ENCODE data around the gene SHISAL2B.
"Not testable (repeated sequence)": the region's sequence is repeated elsewhere in the genome, so short reads cannot be mapped to it uniquely, and the experiment has no call there.

The SHISAL2B gene

DNA sequence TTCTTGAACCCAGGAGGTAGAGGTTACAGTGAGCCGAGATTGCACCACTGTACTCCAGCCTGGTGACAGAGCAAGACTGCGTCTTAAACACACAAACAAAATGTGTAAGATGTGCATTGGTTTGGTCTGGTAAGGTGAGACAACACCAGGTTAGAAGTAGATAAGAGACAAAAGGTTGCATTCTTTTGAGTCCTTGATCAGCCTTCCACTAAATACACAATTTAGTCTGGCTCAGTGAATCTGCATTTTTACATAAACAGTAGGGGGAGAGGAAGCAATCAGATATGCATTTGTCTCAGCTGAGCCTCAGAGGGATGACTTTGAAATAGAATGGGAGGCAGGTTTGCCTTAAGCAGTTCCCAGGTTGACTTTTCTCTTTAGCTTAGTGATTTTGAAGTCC lies 15.8 kb downstream of the SHISAL2B start:
- not testable (repeated sequence) for DNase-seq

- no peak for DNase-seq
These were observed 16.9 kb downstream of the SHISAL2B start for GRCh38 chr5:64707191-64707590.

- not testable (repeated sequence) for DNase-seq
These were observed 24.2 kb downstream of the SHISAL2B start for GRCh38 chr5:64714495-64714894.

DNA sequence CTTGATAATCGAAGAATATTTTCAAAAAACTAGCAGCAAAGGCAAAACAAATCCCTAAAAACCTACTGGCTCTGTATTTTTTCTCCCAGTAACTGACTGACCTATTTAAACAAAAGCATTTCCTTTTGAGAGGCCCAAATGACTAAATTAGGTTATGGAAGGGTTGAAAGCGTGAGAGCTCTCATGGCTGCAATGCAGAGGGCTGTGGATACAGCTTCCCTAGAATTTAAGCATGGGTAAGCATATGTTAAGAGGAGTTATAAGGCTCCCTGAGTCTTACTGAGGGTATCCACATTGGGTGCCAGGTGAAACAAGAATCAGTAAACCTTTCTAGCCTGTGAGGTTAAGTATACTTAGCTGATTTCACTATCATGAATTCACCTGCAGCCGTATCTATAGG lies 32.3 kb downstream of the SHISAL2B start:
- no peak for DNase-seq

DNA sequence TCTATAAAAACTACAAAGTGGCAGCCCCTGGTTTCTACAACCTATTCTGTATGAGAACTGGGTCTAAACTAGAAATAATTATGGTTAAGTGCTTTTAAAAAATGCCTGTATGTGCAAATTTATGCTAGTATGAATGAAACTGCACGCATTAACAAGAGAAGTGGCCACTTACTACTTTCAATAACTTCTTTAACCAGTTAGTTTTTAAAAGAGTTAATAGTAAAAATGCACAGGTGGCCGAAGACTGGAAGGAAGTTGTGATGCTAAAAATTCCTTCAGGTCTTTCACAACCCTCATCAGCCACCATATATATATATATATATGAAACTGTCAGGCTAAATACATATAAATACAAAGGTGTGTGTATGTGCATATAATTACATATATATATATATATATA lies 36.8 kb downstream of the SHISAL2B start:
- DNase-seq = no peak

DNA sequence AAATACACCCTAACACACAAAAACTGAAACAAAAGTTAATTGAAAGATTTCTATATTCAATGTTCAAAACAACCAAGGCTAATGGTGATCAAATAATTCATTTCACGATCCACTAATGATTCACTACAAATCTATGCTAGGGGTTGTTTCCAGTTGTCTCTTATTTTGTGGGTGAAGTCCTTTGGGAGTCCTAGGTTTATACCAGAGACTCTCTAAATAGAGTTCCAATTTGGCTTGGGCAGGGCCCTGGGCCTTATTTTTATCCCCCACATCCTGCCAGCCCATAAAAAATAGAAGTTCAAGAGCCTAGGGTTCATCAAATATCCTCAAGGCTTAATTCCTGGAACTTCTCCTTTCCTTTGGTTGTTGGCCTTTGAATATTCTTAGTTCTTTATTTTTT lies 52.1 kb downstream of the SHISAL2B start:
- no peak for DNase-seq

DNA sequence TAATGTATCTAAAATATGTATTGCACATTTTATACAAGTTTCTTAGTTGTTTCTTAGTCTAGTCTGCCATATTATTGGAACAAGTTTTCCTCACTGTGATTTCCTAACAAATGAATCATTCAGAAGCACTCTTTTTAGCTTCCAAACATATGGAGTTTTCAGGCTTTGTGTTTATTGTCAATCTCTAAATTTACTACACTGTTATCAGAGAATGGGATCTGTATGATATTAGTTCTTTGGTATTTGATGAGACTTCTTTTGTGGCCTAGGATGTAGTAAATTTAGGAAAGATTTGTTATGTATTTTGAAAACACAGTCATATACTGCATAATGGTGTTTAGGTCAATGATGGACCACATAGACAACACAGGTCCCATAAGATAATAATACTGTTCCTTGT lies 52.5 kb downstream of the SHISAL2B start:
- no peak for DNase-seq

GRCh38 chr5:64744914-64745313 lies 54.6 kb downstream of the SHISAL2B start:
- no peak for DNase-seq

- DNase-seq = no peak
These were observed 56.1 kb downstream of the SHISAL2B start for GRCh38 chr5:64746446-64746845.

GRCh38 chr5:64749385-64749784 lies 59.1 kb downstream of the SHISAL2B start:
- no peak for DNase-seq

DNA sequence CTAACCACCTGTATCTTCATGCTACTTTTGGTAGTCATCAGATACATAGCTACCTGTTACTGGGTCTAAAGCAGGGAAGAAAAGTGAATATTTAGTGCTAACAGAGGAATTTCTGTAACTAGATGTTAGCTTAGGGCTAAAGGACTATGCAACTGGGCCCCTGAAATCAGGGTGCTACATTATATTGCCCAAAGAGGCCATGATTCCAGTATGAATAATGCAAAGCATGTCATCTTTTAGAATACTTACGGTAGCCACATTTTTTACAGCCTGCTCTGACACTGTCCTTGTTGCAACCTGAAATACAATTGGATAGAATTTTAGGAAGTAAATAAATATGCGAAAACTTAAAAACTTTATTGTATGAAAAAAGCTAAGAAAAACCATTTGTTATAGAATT lies 63.8 kb downstream of the SHISAL2B start:
- DNase-seq = no peak

DNA sequence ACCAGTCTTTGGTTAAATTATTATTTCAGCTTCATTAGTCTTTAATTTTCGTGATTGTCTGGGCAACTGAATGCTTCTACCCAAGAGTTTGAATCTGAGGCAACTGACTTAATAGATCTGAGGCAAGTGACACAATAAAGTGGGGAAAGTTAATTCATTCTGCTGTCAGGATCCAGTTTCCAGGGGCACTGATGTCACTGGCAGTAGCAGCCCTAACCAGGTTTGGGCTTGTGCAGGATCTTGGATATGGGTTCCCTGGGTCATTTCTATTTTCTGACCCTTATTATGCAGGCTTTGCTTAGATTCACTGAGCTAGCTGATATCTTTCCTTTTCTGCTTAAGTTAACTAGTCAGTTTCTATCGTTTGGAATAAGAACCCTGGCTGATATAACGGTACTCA lies 68.6 kb downstream of the SHISAL2B start:
- no peak for DNase-seq

- DNase-seq = no peak
These were observed 69.8 kb downstream of the SHISAL2B start for GRCh38 chr5:64759960-64760660.

- DNase-seq = no peak
These were observed 73.7 kb downstream of the SHISAL2B start for GRCh38 chr5:64763948-64764503.

- no peak for DNase-seq
These were observed 75.7 kb downstream of the SHISAL2B start for GRCh38 chr5:64765804-64766504.

DNA sequence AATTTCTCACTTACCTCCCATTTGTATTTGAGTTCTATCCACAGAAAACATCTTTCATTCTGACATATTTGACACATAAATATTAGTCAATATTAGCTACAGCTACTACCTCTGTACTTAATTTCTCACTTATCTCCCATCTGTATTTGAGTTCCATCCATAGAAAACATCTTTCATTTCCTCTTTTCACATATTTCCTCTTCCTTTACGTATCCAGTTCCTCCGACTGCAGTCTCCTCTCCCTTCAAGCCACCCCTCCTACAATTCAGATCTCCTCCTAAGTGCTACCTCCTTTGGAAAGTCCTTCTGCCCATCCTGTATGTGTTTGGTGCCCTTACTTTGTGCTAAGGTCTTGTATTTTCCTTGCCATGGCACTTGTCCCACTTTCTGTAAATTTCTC lies 76.6 kb downstream of the SHISAL2B start:
- no peak for DNase-seq
